Nasal cavity respiratory epithelium epithelial cell of viscerocranial mucosa (primary cell): ENCODE data around the gene GP1BA. TPM values are rescaled to one million over a fixed set of nuclear protein-coding genes. Genes with fewer than 3 reads are reported as not detected.

Source experiments
- total RNA-seq: library from RNA; depleted of rRNA; stranded (reverse); fragments of >200 nt; gene quantifications from 2 replicates; pipeline ENCODE4 v1.2.3, GENCODE V29; 2014

GP1BA gene
- not detected in 2 replicates for total RNA-seq

DNA sequence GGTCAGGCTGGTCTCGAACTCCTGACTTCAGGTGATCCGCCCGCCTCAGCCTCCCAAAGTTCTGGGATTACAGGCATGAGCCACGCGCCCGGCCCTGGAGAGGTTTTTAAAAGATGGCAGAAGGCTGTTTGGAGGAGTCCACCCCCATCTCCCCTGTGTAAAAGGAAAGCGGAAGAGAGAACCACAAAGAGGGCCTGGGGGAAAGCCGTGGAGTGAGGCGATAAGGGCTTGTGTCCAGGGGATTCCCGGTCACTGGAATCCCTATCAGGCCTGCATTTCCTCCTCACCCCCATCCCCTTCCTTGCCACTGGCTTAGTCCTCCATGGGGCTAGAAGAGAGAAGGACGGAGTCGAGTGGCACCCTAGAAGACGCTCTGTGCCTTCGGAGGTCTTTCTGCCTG lies at the start of gene GP1BA:
GP1BA (plus strand) TSS at position 315 of the 400 bp plus-strand sequence. CDS start 328 bp downstream, outside the sequence.

DNA sequence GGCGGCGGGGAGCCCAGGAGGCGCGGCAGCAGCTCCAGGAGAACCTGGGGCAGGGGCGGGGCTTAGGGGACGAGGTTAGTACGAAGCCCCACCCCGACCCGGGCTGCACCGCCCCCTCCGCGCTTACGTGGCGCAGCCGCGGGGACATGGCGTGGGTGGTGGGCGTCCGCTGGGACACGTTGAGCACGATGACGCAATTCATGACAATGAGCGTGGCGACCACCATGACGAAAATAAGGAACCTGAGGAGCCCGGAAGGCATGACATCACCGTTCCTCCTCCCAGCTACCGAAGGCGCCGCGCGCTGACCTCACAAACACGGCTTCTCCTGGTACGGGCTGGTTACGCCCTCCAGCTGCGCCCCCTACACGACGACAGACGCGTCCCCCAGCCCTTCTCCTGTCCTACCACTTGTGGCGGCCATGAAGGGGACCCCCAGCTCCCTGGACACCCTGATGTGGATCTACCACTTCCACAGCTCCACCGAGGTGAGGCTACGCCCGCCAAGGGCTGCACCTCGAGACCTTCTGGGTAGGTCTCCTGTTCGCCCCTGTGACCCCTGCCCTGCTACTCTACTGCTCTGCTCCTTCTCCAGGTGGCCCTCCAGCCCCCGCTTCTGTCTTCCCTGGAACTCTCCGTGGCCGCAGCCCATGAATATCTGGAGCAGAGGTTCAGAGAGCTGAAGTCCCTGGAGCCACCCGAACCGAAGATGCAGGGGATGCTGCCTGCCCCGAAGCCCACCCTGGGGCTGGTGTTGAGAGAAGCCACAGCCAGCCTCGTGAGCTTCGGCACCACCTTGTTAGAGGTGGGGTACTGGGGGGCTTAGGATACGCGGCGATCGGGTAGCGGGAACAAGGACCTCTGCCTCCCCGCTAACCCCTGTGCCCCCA lies 32.5 kb upstream of the GP1BA start, which contains the start of gene C17orf107:
C17orf107 (plus strand) TSS at position 196 of the 890 bp plus-strand sequence; CDS start at position 423, 227 bp downstream.

DNA sequence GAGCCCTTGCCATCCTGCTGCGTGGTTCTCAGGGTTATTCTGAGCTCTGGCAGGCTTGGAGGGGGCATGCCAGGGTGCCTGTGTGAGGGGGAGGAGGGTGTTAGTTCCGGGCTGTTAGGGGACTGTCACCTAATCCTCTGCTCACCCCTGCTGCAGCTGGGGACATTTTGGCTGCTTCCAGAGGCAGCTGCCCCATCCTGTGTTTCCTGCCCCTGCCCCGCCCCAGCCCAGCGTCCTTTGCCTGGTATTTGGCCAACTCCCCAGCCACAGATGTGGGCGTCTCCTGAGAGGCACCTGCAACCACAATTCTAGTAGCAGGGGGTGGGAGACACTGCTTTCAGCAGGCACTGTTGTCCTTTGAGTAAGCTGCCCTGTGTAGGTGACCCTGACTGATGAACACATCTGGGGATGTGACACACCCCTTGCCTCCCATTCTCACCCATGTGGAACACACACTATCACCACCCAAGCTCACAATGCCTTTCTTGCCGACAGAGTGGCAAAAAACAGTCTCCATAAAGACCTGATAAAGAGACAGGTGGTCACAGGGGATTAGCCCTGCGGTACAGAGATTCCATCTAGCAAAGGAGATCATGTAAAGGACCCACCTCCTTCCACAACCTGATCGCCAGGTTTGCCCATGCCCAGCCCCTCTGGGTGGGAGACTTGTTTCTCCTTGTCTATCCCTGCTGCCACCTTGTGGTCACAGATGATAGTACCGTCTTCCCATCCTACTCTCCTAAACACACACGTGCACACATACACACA lies 28.8 kb upstream of the GP1BA start, which contains the start of gene CHRNE:
CHRNE (minus strand) TSS at position 48 of the 768 bp plus-strand sequence; CDS start at position 13, 35 bp downstream.

DNA sequence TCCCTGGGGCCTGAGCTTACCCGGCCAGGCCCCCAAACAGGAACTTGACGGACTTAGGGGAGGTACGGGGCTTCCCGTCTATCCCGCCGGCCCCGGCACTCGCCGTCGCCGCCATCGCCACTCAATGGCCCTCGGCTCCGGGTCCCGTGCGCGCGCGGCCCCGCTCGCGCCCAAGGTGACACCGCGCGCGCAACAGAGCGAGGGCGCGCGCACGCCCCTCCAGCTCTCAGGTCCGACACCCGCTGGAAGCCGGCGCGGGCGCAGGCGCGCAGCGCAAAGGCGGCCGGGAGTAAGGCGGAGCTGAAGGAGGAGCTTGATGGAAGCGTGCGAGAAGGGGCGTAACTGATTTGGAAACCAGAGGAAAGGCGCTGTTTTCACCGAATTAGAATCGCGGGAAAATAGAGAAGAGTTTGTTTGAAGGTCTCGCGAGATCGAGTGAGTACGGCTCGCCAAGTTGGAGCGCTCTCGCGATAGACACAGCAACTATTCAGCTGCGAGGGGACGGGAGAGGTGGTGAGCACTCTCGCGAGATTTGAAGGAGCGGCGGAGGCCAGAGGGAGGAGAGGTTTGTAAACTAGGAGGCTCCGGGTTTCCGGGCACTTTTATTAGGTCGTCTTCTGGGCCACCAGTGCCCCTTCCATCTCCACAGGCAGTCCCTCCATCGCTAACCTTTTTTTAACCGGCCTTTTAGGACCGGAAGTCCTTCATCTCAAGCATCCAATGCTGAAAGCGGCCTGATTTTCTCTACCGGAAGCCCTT lies 7.9 kb downstream of the GP1BA start, which contains the start of the genes RNF167 and SLC25A11:
RNF167 (plus strand) TSS at position 473 of the 759 bp plus-strand sequence. CDS start 642 bp downstream, outside the sequence.
SLC25A11 (minus strand) TSS at position 251 of the 759 bp plus-strand sequence; CDS start at position 115, 136 bp downstream.

DNA sequence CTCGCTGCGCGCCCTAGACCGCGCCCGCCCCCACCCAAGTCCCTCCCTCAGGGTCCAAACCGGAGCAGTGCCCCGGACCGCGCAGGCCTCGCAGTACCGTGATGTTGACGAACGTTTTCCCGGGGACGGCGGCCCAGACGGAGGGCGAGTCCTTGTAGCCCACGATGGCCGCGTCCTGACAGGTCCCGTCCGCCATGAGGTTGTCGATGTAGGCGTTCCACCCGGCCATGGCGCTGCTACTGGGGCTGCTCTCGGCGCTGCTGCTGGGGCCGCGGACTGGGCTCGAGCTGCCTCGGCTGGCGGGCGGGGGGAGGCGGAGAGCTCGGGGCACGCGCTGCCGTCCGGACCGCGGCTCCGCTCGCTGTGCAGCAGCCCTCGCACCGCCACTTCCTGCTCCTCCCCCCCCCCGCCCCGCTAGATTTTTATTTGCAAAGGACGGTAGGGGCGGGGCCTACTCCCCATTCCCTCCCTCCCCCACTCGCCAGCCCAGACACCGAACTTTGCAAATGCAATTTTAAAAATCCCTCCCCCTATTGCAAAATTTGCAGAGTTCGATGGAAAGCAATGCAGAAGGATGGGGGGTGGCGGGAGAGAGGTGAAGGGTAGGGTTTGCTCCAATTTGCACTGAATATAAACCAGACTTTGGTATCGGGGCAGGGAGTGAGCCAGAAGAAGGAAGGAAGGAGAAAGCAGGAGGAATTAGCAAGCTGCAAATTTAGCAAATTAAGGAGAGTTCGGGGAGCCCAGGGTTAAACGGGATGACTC lies 16.3 kb downstream of the GP1BA start, which contains the start of gene PFN1:
PFN1 (minus strand) TSS at position 365 of the 765 bp plus-strand sequence; CDS start at position 229, 136 bp downstream.

DNA sequence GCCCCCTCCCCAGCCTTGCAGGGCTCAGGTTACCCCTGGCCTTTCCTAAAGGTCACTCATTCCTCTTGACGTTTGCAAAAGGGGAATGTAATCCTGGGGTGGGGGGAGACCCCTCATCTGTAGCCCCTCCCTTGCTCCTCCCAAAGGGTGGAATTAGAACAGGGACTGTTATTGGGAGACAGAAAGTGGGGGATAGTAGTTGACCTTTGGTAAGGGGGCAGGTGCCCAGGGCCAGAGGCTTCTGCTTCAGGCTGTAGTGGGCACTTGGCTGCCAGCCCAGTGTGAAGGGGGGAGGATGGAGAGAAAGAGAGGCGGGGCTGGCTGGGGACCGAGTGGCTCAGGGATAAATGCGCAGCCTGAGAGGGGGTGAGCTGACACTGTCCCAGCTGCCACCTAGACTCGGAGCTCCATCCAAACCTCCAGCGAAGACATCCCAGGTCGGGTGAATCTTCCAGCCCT lies 18.7 kb downstream of the GP1BA start, which contains the start of gene ENO3:
ENO3 (plus strand) TSS at position 374 of the 459 bp plus-strand sequence. CDS start 711 bp downstream, outside the sequence.

DNA sequence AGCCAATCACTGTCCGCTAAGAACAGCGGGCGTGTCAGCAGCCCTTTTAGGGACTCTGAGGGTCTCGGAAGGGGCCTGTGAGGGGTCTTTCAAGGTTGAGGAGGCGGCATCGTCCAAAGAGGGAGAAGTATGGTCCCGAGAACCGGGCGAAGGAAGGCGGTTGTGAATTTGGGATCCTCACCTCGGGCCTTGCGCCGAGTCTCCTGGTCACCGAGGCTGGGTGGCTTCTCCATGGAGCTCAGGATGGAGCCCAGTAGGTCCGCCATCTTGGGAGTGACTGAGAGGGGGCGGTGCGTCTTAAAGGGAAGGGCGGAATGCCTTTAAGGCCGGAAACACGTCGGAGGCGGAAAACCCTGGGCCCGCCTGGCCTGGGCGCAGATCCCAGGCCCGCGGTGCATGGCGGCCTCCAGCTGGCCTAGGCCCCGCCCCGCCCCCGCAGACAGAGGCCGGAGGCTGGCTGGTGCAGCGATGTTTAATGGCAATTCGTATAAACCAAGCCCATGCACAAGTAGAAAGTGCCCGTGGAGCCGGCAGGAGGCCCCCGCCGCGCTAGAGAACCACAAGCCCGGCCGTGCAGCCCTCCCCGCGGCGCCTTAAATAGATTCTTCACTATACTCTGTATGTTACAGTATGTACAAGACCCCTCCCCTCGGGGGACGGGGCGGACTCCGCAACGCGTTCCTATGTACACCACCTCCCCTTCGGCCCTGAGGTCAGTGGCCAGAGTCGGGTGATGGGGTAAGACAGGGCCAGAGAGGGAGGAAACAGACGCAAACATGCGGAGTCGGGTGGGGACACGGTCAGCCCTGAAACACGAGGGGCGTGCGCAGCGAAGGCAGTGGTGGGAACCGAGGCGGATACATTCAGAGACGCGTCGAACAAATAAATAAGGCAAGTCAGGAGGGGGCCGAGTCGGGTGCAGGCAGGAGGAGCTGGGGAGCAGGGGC lies 35.7 kb downstream of the GP1BA start, which contains the start of gene SPAG7:
SPAG7 (minus strand) TSS at position 279 of the 947 bp plus-strand sequence; CDS start at position 266, 13 bp downstream.

Other genes starting within 250 kb of the GP1BA start
- 22.6 and 41.9 TPM in 2 replicates for gene PELP1, start 228.1 kb upstream of the GP1BA start, total RNA-seq
- gene ARRB2, start 221.6 kb upstream of the GP1BA start, total RNA-seq, result 5.8 and 5.9 TPM in 2 replicates
- gene MED11, start 200.8 kb upstream of the GP1BA start, total RNA-seq, result 8.0 and 10.3 TPM in 2 replicates
- 0.34 and 1.2 TPM in 2 replicates for gene ZMYND15, start 192.4 kb upstream of the GP1BA start, total RNA-seq
- 23.2 and 37.5 TPM in 2 replicates for gene CXCL16, start 192.3 kb upstream of the GP1BA start, total RNA-seq
- gene TM4SF5, start 160.4 kb upstream of the GP1BA start, total RNA-seq, result not detected in 2 replicates
- gene VMO1, start 145.9 kb upstream of the GP1BA start, total RNA-seq, result 0.68 and 1.00 TPM in 2 replicates
- gene GLTPD2, start 143.3 kb upstream of the GP1BA start, total RNA-seq, result not detected in 2 replicates
- gene PSMB6, start 136.1 kb upstream of the GP1BA start, total RNA-seq, result 83.6 and 122 TPM in 2 replicates
- gene PLD2, start 125.1 kb upstream of the GP1BA start, total RNA-seq, result 29.0 and 38.2 TPM in 2 replicates
- 76.9 and 223 TPM in 2 replicates for gene MINK1, start 98.9 kb upstream of the GP1BA start, total RNA-seq
- 3.1 and 4.4 TPM in 2 replicates for gene C17orf107, start 32.7 kb upstream of the GP1BA start, total RNA-seq
- gene CHRNE, start 29.2 kb upstream of the GP1BA start, total RNA-seq, result 0.21 TPM in 1 of 2 replicates, not detected in the other
- 49.2 and 54.0 TPM in 2 replicates for gene SLC25A11, start 7.8 kb downstream of the GP1BA start, total RNA-seq
- gene RNF167, start 8.0 kb downstream of the GP1BA start, total RNA-seq, result 23.9 and 35.8 TPM in 2 replicates
- 416 and 612 TPM in 2 replicates for gene PFN1, start 16.3 kb downstream of the GP1BA start, total RNA-seq
- gene ENO3, start 18.8 kb downstream of the GP1BA start, total RNA-seq, result 1.4 and 1.9 TPM in 2 replicates
- gene SPAG7, start 35.5 kb downstream of the GP1BA start, total RNA-seq, result 42.6 and 48.9 TPM in 2 replicates
- 7.9 and 15.8 TPM in 2 replicates for gene CAMTA2, start 55.4 kb downstream of the GP1BA start, total RNA-seq
- under 0.01 and 0.21 TPM in 2 replicates for gene INCA1, start 65.2 kb downstream of the GP1BA start, total RNA-seq
- 102 and 188 TPM in 2 replicates for gene KIF1C, start 65.7 kb downstream of the GP1BA start, total RNA-seq
- 0.50 and 0.68 TPM in 2 replicates for gene SLC52A1, start 103.1 kb downstream of the GP1BA start, total RNA-seq
- 1.0 and 1.6 TPM in 2 replicates for gene ZFP3, start 146.2 kb downstream of the GP1BA start, total RNA-seq
- gene ZNF232, start 179.6 kb downstream of the GP1BA start, total RNA-seq, result 7.5 and 13.3 TPM in 2 replicates
- gene USP6, start 183.8 kb downstream of the GP1BA start, total RNA-seq, result not detected in 2 replicates